C4-2B (cell line): Measurements from ENCODE around the gene CIDEA.

Experiments
- CTCF ChIP-seq: fragments of 450-650 bp; conservative IDR thresholded peaks from 2 replicates; pipeline ENCODE4 v1.5.1; 2017; ENCODE audit warnings: mild to moderate bottlenecking
- ZFX ChIP-seq: fragments of 450-650 bp; IDR thresholded peaks from 2 replicates; pipeline ENCODE4 v1.6.1; 2017

GRCh38 chr18:12310762-12311161, 56.6 kb downstream of the CIDEA start:
- TF ChIP-seq CTCF (no peak), ZFX (no peak)
